K562 (cell line): Measurements from ENCODE around the gene SELENOF. TPM values are rescaled to one million over a fixed set of nuclear protein-coding genes. Genes with fewer than 3 reads are reported as not detected.

Source experiments
- ATAC-seq: fragments of 200-7000 bp; cut with Tn5 transposase; 3 replicates; pipeline ENCODE4 v1.9.1; 2020; ENCODE audit warnings: moderate library complexity
- BruUV-seq: library from RNA; stranded (reverse); fragments of 400-500 nt; replicated peaks from 2 replicates; lab custom pipeline; 2021; lab: Mats Ljungman, UMichigan
- CTCF ChIA-PET: fragments of 300-600 bp; formaldehyde crosslinking; extraction: SDS; loops from one replicate; lab custom pipeline; 2021; ENCODE audit warnings: low intra/inter-chr PET ratio; lab: Yijun Ruan, JAX
- POLR2A ChIA-PET: fragments of 300-600, 350-650 bp; sonication (Branson Sonifier 250); formaldehyde crosslinking; extraction: SDS; loops from one replicate; lab custom pipeline; 2021; ENCODE audit warnings: antibody characterized with exemption, inconsistent platforms; lab: Yijun Ruan, JAX
- DNase-seq, 4 experiments: peaks; one replicate each; pipeline versions ENCODE4 v3.0.0 to v3.0.0-alpha.2; 2011 to 2018; ENCODE audit warnings: low spot score in 3 of 4, mixed read lengths in 3 of 4; ENCODE audit errors: extremely low read depth in 1 of 4
- FAIRE-seq: peaks from 2 replicates; lab custom pipeline; 2011; peaks lifted over from hg19 to GRCh38; lab: Jason Lieb, UNC
- H2AFZ ChIP-seq: 2 replicates; pipeline ENCODE4 v1.6.0; 2011; ENCODE audit warnings: low read depth, low read length, control low read depth, inconsistent platforms
- H3K27ac ChIP-seq: fragments of 200-600 bp; 3 replicates; pipeline ENCODE4 v1.8.0; 2011; ENCODE audit warnings: low read depth, mild to moderate bottlenecking, control low read depth, inconsistent platforms, low read length, moderate library complexity, mixed read lengths; ENCODE audit errors: extremely low read depth
- H3K27me3 ChIP-seq, 2 experiments: fragments of 300-600 bp in 1 of 2; 2 replicates in 1 of 2; 3 replicates in 1 of 2; pipeline versions ENCODE4 v1.6.0 to v1.8.0; 2011; ENCODE audit warnings: inconsistent platforms in 2 of 2, low read length in 2 of 2, mild to moderate bottlenecking in 1 of 2, mixed read lengths in 1 of 2, moderate library complexity in 1 of 2; ENCODE audit not compliant: control insufficient read depth in 2 of 2, insufficient read depth in 2 of 2
- H3K36me3 ChIP-seq: fragments of 300-600 bp; 3 replicates; pipeline ENCODE4 v1.8.0; 2011; ENCODE audit warnings: mild to moderate bottlenecking, low read length, inconsistent platforms; ENCODE audit not compliant: control insufficient read depth, insufficient read depth
- H3K4me1 ChIP-seq, 2 experiments: fragments of 200-600 bp in 1 of 2; replicated peaks in 1 of 2; 2 replicates in 1 of 2; 3 replicates in 1 of 2; pipeline versions ENCODE4 v1.5.1 to v1.8.0; 2011; ENCODE audit warnings: inconsistent platforms in 2 of 2, low read length in 2 of 2, mild to moderate bottlenecking in 1 of 2, mixed read lengths in 1 of 2, moderate library complexity in 1 of 2; ENCODE audit not compliant: control insufficient read depth in 2 of 2, insufficient read depth in 2 of 2
- H3K4me2 ChIP-seq: 2 replicates; pipeline ENCODE4 v1.6.1; 2011; ENCODE audit warnings: low read length, control low read depth, inconsistent platforms, mixed read lengths; ENCODE audit not compliant: insufficient read depth
- H3K4me3 ChIP-seq: fragments of 200-600 bp; sonication (generic), shearing (Covaris generic); 2 replicates; pipeline ENCODE4 v1.5.1; 2016; ENCODE audit warnings: control low read depth, inconsistent platforms
- H3K79me2 ChIP-seq: fragments of 200-600 bp; 3 replicates; pipeline ENCODE4 v1.8.0; 2011; ENCODE audit warnings: low read length, inconsistent platforms; ENCODE audit not compliant: control insufficient read depth, insufficient read depth
- H3K9ac ChIP-seq, 2 experiments: 2 replicates each; pipeline versions ENCODE4 v1.6.0 to v1.6.1; 2011; ENCODE audit warnings: low read depth in 2 of 2, low read length in 2 of 2, control low read depth in 1 of 2, inconsistent platforms in 1 of 2, mild to moderate bottlenecking in 1 of 2, mixed read lengths in 1 of 2; ENCODE audit not compliant: insufficient read depth in 1 of 2
- H3K9me1 ChIP-seq: one replicate; pipeline ENCODE4 v1.6.0; 2011; ENCODE audit warnings: inconsistent platforms, mild to moderate bottlenecking, low read length, moderate library complexity; ENCODE audit not compliant: control insufficient read depth, insufficient read depth
- H3K9me3 ChIP-seq: replicated peaks from 2 replicates; pipeline ENCODE4 v1.5.1; 2011; ENCODE audit warnings: low read depth, low read length, inconsistent platforms; ENCODE audit not compliant: control insufficient read depth, insufficient read depth
- H4K20me1 ChIP-seq: replicated peaks from 2 replicates; pipeline ENCODE4 v1.6.1; 2011; ENCODE audit warnings: low read length, inconsistent platforms, mixed read lengths; ENCODE audit not compliant: control insufficient read depth, insufficient read depth
- CEBPG ChIP-seq, 3 experiments: fragments of 200-800 bp in 1 of 3; sonication (Bioruptor generic) in 1 of 3; sonication (generic) in 1 of 3; formaldehyde crosslinking in 1 of 3; IDR thresholded peaks in 2 of 3; conservative IDR thresholded peaks in 1 of 3; 2 replicates each; pipeline versions ENCODE4 v1.6.1 to v1.8.0; 2016 to 2022; ENCODE audit warnings: missing compliant biosample characterization in 2 of 3, missing genetic modification characterization in 2 of 3, mild to moderate bottlenecking in 1 of 3, missing genetic modification reagents in 1 of 3
- KLF1 ChIP-seq: fragments of 450-650 bp; IDR thresholded peaks from 2 replicates; pipeline ENCODE4 v1.6.1; 2016; ENCODE audit warnings: missing genetic modification characterization, missing compliant biosample characterization
- NR2C1 ChIP-seq, 2 experiments: fragments of 450-650 bp; IDR thresholded peaks; 2 replicates each; pipeline ENCODE4 v1.6.1; 2017; ENCODE audit warnings: mild to moderate bottlenecking in 2 of 2, antibody characterized with exemption in 1 of 2, inconsistent platforms in 1 of 2, missing compliant biosample characterization in 1 of 2, missing genetic modification characterization in 1 of 2
- PHF20 ChIP-seq: fragments of 450-650 bp; IDR thresholded peaks from 2 replicates; pipeline ENCODE4 v1.6.1; 2018; ENCODE audit not compliant: partially characterized antibody
- POLR2AphosphoS5 ChIP-seq: IDR thresholded peaks from 2 replicates; pipeline ENCODE4 v1.6.1; 2011; ENCODE audit warnings: mild to moderate bottlenecking, low read depth, low read length, moderate library complexity; ENCODE audit not compliant: control insufficient read depth, insufficient read depth
- ZC3H11A ChIP-seq: IDR thresholded peaks from 2 replicates; pipeline ENCODE4 v1.6.1; 2012; ENCODE audit warnings: low read depth, low read length, improper control_type of control experiment
- WGBS: fragments of 100-300 bp; shearing (Covaris generic); methylation state at CpG from one replicate; pipeline ENCODE4 v1.1.6; 2016; ENCODE audit warnings: low coverage, mixed read lengths; ENCODE audit not compliant: insufficient coverage; ENCODE audit errors: missing lambda C conversion rate; 5-methylcytosine and 5-hydroxymethylcytosine counted together
- in situ Hi-C: fragments of 300-500 bp; cut with MboI; formaldehyde crosslinking; loops from 4 replicates; pipeline ENCODE4 v1.15.0; 2018; ENCODE audit warnings: inconsistent platforms, mixed read lengths
- intact Hi-C: fragments of 100-400 bp; cut with micrococcal nuclease; formaldehyde crosslinking; loops from 2 replicates; pipeline ENCODE4 v1.14.2; 2022
- polyA plus RNA-seq, 8 experiments: library from polyadenylated mRNA; depleted of rRNA in 4 of 8; stranded (reverse) in 5 of 8; unstranded in 3 of 8; fragments of >200 nt; fragmentation: Nextera tagmentation in 2 of 8; fragmentation: Illumina TruSeq in 1 of 8; extraction: Ambion mirVana in 2 of 8; extraction: Trizol in 1 of 8; gene quantifications; 2 replicates each; pipeline versions ENCODE4 v1.2.1 to v1.2.3, GENCODE V29; 2011 to 2014; ENCODE audit warnings: inconsistent platforms in 1 of 8, missing spikeins in 1 of 8
- total RNA-seq, 7 experiments: library from RNA; depleted of rRNA in 6 of 7; stranded (reverse); fragments of >200 nt in 6 of 7; fragmentation: Illumina TruSeq in 2 of 7; extraction: Trizol in 2 of 7; gene quantifications; 2 replicates each; pipeline versions ENCODE4 v1.2.1 to v1.2.3, GENCODE V29; 2011 to 2021; ENCODE audit warnings: low replicate concordance in 1 of 7

The SELENOF gene
- total and polyA plus RNA-seq, 9 of the 15 experiments (the other 6 are each of a cell fraction or from before 2014, with no cell fraction given), result 115 to 394 (median 215) TPM

GRCh38 chr1:86860424-86860823 is 53.5 kb downstream of the SELENOF start:
- CTCF ChIA-PET, result no interaction called here

GRCh38 chr1:86860020-86860419 is 53.9 kb downstream of the SELENOF start:
- POLR2A ChIA-PET, result interaction anchor here (1.3 kb wide), 1 partner anchor 36 kb away, joined by 4 read pairs; no protein-coding TSS in a partner anchor
- BruUV-seq, result no TSS peak
- H3K27me3 ChIP-seq, result no peaks in the 10 kb centered on the region
- FAIRE-seq, result no peak
- WGBS, result 83% methylated on average over 2 of the region's 2 CpGs
- no peak overlapping the region for H3K27ac ChIP-seq
- H3K79me2 ChIP-seq, result no peaks in the 10 kb centered on the region
- no peak overlapping the region for H3K4me3 ChIP-seq
- no peak overlapping the region for H2AFZ ChIP-seq
- H3K4me2 ChIP-seq, result no peak overlapping the region
- in situ Hi-C loops (no loop called here), intact Hi-C loops (no loop called here)
- ATAC-seq, result peak; percentile 29; the same call in 1 of the 3 replicates
- no peaks in the 10 kb centered on the region for H3K4me1 ChIP-seq
- H3K9me3 ChIP-seq, result no peaks in the 10 kb centered on the region
- H3K36me3 ChIP-seq, result peaks cover 10% of the 10 kb centered on the region; the same call in 1 of the 3 replicates
- no peaks in the 10 kb centered on the region for H4K20me1 ChIP-seq
- no peak for TF ChIP-seq PHF20
- TF ChIP-seq KLF1, result no peak
- 0 out of 2 replicates have a peak, but pooled peaks have one; percentile 18 for TF ChIP-seq POLR2AphosphoS5
- TF ChIP-seq, all 486 proteins: peak for 1
- Histone ChIP-seq H3K9ac (no peak overlapping the region), H3K9me1 (no peaks in the 10 kb centered on the region)
- CTCF ChIA-PET, result no interaction called here
- DNase-seq, result no peak

More at GRCh38 chr1:86860424-86860823, 53.5 kb downstream of the SELENOF start:
- no peaks in the 10 kb centered on the region for H3K9me3 ChIP-seq
- H3K36me3 ChIP-seq, result peaks cover 10% of the 10 kb centered on the region; the same call in 1 of the 3 replicates
- no peaks in the 10 kb centered on the region for H3K9me1 ChIP-seq
- H3K4me3 ChIP-seq, result no peak overlapping the region
- H4K20me1 ChIP-seq, result no peaks in the 10 kb centered on the region
- FAIRE-seq (no peak), DNase-seq (no peak), ATAC-seq (no peak; the same call in 2 of the 3 replicates)
- POLR2A ChIA-PET, result interaction anchor here (1.0 to 1.3 kb wide), 2 partner anchors 13 to 37 kb away, joined by 3 to 4 read pairs; no protein-coding TSS in a partner anchor
- H3K27ac ChIP-seq, result no peak overlapping the region
- H3K4me1 ChIP-seq, result no peaks in the 10 kb centered on the region
- intact Hi-C loops, result no loop called here
- H3K9ac ChIP-seq, result no peak overlapping the region
- H3K4me2 ChIP-seq, result no peak overlapping the region
- no peak overlapping the region for H2AFZ ChIP-seq
- no peaks in the 10 kb centered on the region for H3K27me3 ChIP-seq
- H3K79me2 ChIP-seq, result no peaks in the 10 kb centered on the region
- BruUV-seq, result no TSS peak
- WGBS, result 88% methylated on average over 1 of the region's 1 CpG
- no peak for TF ChIP-seq ZC3H11A
- TF ChIP-seq NR2C1 (IDR thresholded peaks at IDR 0.05), result peak; percentile 34; the same call in 1 of the 2 replicates
- peak; percentile 40 for TF ChIP-seq NR2C1 (tag; IDR thresholded peaks at IDR 0.05)
- TF ChIP-seq CEBPG (CRISPR knock-in tag; IDR thresholded peaks at IDR 0.05), result no peak
- peak in 1 of 2 experiments; percentile 38; a peak in 1 of 4 replicates for TF ChIP-seq CEBPG (tag; conservative IDR thresholded peaks at IDR 0.05 in 1 of 2, IDR thresholded peaks at IDR 0.05 in 1 of 2)
- in situ Hi-C loops, result no loop called here
